HG02938 (cell line): ENCODE results near the gene PHLPP1.
A peak's percentile ranks its signal among the peaks of the same experiment; 100 is the strongest.
"Not testable (repeated sequence)": the region's sequence is repeated elsewhere in the genome, so short reads cannot be mapped to it uniquely, and the experiment has no call there.

Experiments used
- ATAC-seq: cut with Tn5 transposase; IDR thresholded peaks from one replicate; pipeline ENCODE4 v1.9.1; 2021; ENCODE audit warnings: mild to moderate bottlenecking, moderate library complexity; ENCODE audit not compliant: unreplicated experiment

Gene PHLPP1

DNA sequence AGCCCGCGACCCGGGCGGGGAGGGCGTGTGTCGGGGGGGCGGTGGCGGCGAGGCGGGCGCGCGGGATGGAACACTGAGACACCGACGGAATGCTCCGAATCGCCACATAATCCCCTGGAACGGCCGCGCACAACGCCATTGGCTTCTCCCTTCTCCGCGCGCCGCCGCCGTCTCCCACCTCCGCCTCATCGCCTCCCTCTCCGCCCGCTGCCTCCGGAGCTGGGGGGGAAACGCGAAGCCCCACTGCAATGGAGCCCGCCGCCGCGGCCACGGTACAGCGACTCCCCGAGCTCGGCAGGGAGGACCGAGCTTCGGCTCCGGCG is at the start of gene PHLPP1:
Gene PHLPP1, plus strand, starts transcription at position 106 of the 323 bp plus-strand sequence. Its CDS starts 143 bp downstream, at position 249.
- ATAC-seq = peak; percentile 17

DNA sequence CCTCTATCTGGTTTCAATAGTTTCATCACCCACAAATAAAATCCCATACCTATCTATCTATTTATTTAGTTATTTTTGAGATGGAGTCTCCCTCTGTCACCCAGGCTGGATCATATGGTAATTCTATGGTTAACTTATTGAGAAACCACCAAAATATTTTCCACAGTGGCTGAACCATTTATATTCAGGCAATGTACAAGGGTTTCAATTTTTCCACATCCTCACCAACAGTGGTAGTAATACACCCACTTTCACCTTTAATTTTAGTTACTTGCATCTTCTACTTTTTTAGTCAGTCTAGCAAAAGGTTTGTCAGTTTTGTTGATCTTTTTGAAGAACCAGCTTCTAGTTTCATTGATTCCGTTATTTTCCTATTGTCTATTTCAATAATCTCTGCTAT is 46.1 kb upstream of the PHLPP1 start:
- no peak for ATAC-seq

DNA sequence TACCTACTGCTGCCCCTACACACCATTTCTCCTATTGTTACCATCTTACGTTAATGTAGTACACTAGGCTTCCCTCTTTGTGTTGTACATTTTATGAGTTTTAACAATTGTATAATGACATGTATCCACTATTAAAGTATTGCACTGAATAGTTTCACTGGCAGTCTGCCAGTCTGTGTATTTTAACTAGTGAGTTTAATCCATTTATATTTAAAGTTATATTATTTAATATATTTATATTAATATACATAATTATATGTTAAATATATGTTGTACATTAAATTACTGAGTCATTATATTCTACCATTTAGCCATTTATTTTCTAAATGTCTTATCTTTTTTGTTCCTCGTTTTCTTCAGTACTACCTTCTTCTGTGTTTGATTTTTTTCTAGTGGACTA is 44.8 kb upstream of the PHLPP1 start:
- no peak for ATAC-seq

DNA sequence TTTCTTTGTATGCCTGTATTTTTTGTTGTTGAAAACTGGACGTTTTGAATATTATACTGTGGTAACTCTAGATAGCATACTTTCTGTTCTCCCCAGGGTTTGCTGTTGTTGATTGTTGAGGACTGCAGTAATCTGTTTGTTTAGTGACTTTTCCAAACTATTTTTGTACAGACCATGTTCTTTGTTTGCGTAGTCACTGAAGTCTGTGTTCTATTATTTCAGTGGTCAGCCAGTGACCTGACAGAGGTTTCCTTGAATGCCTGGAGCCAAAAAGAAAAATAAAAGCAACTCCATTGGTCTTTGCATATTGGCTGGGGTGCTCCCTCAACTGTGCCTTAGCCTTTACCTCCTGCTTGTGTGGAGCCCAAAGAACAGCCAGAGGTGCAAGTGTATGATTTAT is 42.7 kb upstream of the PHLPP1 start:
- no peak for ATAC-seq

DNA sequence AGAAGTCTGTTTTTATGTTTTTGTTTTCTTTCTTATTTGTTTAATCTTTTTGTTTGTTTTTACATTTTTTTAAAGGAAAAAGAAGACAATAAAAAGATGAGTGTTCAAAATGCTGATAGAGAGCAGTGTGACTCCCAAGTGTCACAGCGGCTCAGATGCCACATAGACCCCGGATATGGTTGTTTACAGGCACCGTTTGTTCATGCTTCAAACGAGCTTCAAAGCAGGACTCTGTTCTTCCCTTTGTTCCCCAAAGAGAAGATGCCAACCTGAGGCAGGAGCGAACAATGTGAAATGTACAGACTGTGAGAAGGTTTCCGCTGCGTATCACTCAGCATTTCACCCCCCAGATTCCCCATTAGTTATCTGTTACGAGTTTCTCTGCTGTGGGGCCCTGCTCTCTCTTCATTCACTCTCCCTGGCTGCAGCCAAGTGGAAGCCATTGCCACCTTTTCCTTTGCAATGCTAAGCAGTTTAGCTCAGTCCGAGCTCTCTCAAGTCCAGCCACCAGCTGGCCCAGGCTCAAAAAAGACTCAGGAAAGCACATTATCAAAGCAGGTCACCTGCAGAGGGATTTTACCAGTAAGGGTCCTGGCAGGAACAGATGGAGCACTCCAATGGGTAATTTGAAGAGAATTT is 36.4 kb upstream of the PHLPP1 start:
- no peak for ATAC-seq

DNA sequence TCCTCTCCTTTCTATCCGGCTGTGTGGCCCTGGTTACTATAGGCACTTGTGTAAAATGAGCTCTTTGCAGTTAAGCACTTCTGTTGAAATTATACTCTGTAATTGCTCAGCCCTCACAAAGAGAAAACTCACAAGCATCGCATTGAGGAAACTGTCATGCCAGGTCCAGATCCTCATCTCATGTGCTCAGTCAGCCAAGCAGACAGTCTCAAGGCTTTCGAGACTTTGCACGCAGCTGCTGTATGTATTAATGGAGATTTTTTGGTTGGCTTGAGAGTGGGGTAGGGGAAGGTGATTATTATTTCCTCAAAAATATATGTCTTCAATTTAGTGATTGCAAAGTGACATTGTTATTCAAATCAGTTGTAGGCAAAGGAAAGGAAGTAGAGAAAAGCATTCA is 33.0 kb upstream of the PHLPP1 start:
- no peak for ATAC-seq

DNA sequence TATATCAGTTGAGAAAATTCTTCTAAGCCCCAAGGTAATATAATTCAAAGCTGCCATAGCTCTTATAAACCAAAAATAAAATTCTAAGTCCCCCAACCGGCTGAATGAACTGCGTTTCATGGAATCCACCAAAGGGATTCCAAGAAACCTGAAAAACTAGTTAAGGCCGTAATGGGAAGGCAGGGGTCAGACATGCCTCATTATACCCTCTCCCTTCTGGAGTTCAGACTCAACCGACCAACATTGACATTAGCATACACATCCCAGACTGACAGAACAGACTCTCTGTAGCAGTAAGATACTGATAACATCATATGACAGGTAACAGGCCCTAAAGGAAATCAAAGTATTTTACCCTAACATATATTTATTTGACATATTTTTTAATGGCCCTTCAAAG is 31.4 kb upstream of the PHLPP1 start:
- ATAC-seq = no peak

DNA sequence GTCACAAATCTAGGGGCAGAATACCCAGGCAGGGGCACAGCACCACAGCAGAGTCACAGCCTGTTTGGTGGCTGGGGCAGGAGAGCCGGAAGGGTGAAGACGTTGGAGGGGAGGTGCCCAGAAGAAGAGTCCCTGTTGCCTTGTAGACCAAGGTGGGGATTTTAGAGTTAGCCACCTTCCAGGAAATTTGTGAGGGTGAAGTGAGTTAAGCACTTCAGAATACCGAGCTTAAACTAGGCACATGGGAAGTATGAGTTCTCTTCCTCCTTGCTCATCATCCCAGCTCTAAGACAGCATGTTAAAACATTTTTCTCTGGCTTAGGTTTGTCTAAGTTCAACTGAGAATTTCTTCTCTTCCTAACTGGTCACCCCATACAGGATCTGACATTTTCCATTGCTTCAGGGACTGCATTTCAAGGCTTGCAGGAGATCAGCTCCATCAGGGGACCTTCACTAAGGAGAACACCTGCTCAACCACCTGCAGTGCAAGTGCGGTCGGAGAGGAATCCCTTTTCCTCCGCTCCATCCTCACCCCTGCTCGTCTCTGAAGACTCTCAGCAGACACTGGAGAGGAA is 26.5 kb upstream of the PHLPP1 start:
- ATAC-seq = no peak

DNA sequence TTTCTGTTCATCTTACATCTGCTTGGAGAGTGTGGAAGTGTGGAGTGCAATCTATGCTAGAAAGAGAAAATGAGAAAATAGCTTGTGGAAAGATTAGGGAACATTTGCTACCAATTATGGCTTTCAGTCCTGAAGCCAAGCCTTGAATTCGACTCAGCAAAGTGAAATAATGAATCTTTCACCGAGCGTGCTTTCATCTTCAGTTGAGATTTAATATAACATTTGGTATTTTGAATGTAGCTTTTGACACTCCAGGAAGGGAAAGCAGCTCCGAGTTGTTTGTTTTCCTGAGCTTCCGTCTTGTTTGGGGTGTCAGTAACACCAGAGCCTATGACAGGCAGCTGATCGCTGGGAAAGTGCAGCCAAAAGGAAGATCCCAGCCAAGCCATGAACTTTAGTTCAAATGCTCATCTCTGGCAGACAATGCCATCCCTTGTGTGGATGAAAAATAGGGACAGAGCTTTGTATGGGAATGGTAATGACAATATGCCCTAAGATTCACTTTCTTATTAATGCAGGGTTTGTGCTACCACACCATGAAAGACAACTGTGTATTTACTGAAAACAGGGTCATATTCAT is 25.0 kb upstream of the PHLPP1 start:
- ATAC-seq = no peak

DNA sequence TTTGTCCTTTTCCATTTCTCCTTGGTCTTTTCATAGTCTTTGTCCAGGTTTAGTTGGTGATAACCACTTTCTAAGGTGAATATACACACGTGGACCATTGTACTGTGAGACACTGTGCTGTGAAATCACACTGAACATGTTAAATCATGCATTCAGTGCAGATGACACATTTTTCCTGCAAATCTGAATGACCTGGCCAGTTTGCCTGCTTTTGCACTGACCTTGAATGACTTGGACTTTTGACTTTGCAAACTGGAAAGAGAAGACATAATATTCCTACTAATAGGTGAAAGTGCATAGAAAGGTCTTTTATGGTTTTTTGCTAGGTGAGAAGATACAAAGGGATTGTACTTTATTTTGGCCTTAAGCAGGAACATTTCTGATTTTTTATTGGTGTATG is 21.7 kb upstream of the PHLPP1 start:
- ATAC-seq = no peak

DNA sequence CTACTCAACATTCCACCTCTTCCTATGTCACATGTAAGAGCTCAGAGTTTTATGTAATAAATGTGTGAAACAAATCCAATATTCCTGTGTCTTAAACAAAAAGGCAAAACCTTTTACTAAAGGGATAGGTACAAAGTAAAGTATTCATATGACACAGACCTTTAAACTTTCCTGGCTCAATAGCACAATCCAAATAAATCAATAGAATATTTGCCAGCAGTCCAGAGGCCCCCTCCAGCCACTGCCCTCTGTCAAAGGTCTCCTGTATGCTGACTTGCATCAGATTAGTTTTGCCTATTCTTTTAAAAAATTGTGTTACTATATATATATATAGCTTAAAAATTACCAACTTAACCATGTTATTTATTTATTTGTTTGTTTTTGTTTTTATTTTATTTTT is 17.7 kb upstream of the PHLPP1 start:
- ATAC-seq = no peak

DNA sequence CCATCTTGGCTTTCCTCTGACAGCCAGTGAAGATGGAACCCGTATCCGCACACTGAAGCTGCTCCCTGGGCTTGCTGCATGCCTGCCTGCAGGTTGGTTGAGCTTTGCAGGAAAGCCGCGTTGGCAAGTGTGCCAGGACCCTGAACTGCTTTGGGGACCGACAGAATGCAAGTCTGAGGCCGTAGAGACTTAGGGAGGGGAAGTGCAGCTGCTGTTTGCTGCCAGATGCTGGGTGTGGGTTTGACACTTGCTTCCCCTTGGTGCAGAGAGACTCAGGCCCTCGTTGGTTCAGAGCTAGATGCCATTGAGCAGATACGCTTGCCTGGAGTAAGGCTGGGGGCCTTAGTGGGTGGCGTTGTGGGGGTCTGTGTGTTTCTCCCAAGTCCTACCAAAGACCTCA is 13.1 kb upstream of the PHLPP1 start:
- no peak for ATAC-seq

DNA sequence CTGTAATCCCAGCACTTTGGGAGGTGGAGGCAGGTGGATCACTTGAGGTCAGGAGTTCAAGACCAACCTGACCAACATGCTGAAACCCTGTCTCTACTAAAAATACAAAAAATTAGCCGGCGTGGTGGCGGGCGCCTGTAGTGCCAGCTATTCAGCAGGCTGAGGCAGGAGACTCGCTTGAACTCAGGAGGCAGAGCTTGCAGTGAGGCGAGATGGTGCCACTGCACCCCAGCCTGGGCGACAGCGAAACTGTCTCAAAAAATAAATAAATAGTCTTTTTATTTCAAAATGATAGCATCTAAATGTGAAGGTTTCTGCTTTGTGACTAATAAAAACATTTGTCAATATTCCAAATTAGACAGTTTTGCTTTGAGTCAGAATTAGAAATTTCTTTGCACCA is 8.5 kb upstream of the PHLPP1 start:
- ATAC-seq = not testable (repeated sequence)

DNA sequence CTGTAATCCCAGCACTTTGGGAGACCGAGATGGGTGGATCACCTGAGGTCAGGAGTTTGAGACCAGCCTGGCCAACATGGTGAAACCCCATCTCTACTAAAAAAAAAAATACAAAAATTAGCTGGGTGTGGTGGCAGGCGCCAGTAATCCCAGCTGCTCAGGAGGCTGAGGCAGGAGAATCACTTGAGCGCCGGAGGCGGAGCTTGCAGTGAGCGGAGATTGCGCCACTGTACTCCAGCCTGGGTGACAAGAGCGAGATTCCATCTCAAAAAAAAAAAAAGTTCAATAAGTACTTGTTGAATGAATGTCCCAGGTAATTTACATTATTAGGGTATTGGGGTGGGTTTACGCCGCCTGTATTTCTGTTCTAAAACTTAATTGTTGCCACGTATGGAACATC is 5.4 kb upstream of the PHLPP1 start:
- not testable (repeated sequence) for ATAC-seq

DNA sequence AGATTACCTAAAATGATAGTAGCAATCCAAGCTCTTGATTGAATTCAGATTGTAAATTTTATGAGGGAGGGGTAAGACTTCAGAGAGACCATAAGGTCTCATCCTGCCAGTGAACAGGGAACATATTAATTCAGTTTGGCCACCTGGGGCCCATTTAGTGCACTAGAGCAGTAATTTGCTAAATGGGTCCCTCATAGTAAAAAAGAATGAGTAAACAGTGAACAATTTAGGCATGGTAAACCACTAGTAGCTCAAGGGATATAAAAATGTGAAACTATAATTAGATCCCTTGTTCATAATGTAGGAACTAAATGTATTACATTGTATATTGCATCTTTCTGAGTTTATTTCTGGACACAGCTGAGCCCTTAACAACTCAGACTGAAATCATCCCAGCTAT is 4.9 kb upstream of the PHLPP1 start:
- no peak for ATAC-seq

DNA sequence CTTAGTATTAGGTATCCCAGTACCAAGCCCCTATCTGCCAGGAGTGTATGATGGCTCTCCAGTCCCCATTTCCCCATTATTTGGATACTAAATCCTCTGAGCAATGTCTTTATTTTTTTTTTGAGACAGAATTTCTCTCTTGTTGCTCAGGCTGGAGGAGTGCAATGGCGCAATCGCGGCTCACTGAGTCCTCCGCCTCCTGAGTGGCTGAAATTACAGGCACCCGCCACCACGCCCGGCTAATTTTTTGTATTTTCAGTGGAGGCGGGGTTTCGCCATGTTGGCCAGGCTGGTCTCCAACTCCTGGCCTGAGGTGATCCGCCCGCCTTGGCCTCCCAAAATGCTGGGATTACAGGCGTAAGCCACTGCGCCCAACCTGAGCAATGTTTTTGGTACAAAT is 3.6 kb upstream of the PHLPP1 start:
- ATAC-seq = no peak

DNA sequence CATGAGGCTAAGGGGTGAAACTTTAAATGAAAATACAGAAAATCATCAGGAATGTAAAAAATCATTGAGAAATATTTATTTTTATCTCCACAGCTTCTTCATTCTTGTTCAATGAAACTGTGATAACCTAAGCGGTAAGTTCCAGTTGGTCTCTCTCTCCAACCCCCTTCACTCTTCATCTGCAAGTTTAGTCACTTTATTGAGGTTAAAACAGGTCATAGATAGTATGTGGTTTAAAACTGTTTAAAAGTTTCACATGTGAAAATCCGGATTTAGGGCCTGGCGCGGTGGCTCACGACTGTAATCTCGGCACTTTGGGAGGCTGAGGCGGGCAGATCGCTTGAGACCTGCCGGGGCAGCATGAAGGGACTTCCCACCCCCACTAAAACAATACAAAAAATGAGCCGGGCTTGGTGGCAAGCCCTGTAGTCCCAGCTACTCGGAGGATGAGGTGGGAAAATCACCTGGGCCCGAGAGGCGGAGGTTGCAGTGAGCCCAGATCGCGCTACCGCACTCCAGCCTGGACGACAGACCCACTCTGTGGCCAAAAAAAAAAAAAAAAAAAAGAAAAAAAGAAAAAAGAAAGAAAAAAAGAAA is 1.6 kb upstream of the PHLPP1 start:
- no peak for ATAC-seq

DNA sequence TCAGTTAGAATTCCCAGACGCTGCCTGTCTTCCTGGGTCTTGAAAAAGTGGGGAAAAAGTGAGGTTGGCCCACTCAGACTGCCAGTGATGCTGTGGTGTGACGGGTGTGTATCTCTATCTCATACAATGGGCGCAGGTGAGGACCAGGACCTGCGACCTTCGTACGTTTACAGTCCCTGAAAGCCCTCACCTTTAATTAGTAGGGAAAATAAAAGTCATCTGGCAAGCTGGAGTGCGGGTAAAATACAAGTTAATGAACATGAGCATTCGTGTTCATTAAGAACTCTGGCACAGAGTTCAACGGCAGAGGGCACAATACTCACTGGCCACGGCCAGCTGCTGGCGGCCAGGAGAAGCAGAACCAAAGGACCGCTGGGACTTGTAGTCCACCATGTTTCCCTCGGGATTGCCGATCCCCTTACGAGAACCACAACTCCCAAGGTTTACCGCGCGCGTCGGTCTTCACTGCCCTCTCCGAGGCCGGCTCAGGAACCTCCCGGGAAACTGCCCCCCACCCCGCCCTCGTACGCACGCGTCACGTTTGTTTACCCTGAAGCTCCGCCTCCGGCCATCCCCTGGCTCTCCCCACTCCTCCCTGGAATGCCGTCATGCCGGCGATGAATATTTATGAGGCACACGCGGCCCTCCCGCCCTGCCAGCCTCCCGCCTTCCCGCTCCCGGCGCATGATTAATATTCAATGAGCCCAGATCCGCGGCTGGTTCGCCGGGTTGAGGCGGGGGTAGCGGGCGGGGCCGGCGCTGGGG is 488 bp upstream of the PHLPP1 start:
- ATAC-seq = peak; percentile 63

DNA sequence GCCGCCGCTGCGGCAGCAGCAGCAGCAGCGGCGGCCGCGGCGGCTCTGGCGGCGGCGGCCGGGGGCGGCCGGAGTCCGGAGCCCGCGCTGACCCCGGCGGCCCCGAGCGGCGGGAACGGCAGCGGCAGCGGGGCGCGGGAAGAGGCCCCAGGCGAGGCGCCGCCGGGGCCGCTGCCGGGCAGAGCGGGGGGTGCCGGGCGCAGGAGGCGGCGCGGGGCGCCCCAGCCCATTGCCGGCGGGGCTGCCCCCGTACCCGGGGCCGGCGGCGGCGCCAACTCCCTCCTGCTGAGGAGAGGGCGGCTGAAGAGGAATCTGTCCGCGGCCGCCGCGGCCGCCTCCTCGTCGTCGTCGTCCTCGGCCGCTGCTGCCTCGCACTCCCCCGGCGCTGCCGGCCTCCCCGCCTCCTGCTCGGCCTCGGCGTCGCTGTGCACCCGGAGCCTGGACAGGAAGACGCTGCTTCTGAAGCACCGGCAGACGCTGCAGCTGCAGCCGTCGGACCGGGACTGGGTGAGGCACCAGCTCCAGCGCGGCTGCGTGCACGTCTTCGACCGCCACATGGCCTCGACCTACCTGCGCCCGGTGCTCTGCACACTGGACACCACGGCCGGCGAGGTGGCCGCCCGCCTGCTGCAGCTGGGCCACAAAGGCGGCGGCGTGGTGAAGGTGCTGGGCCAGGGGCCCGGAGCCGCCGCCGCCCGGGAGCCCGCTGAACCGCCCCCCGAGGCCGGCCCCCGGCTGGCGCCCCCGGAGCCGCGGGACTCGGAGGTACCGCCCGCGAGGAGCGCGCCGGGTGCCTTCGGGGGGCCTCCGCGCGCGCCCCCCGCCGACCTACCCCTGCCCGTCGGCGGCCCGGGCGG is 646 bp downstream of the PHLPP1 start:
- ATAC-seq = peak; percentile 35

DNA sequence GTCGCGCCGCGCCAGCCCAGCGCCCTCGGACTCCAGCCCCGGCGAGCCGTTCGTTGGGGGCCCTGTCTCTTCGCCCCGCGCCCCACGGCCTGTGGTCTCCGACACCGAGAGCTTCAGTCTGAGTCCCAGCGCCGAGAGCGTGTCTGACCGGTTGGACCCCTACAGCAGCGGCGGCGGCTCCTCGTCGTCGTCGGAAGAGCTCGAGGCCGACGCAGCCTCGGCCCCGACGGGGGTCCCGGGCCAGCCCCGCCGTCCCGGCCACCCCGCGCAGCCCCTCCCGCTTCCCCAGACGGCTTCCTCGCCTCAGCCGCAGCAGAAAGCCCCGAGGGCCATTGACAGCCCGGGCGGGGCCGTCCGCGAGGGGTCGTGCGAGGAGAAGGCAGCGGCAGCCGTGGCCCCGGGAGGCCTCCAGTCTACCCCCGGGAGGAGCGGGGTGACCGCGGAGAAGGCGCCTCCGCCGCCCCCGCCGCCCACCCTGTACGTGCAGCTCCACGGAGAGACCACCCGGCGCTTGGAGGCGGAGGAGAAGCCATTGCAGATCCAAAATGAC is 1.4 kb downstream of the PHLPP1 start:
- ATAC-seq = no peak
